NCI-H2171 (cell line): ENCODE data around the gene FKRP.
A peak's percentile ranks its signal among the peaks of the same experiment; 100 is the strongest.

Experiments used
- DNase-seq: peaks from one replicate; lab custom pipeline; 2025; lab: John Stamatoyannopoulos, UW

Gene FKRP

GRCh38 chr19:46732172-46732938 lies 13.5 kb upstream of the FKRP start:
- no peak for DNase-seq

GRCh38 chr19:46732966-46733689 lies 12.7 kb upstream of the FKRP start:
- no peak for DNase-seq

- no peak for DNase-seq
Measured at GRCh38 chr19:46733690-46734292, 12.1 kb upstream of the FKRP start.

GRCh38 chr19:46736531-46737297 lies 9.1 kb upstream of the FKRP start:
- no peak for DNase-seq

- DNase-seq, result no peak
Measured at GRCh38 chr19:46737298-46737654, 8.6 kb upstream of the FKRP start.

GRCh38 chr19:46737761-46738171 lies 8.1 kb upstream of the FKRP start:
- DNase-seq, result no peak

- no peak for DNase-seq
Measured at GRCh38 chr19:46739290-46739771, 6.5 kb upstream of the FKRP start.

GRCh38 chr19:46741447-46741846 lies 4.4 kb upstream of the FKRP start:
- DNase-seq, result no peak

GRCh38 chr19:46742926-46743480 lies 2.9 kb upstream of the FKRP start:
- no peak for DNase-seq

GRCh38 chr19:46744005-46744691 lies 1.7 kb upstream of the FKRP start:
- no peak for DNase-seq

- DNase-seq, result no peak
Measured at GRCh38 chr19:46745030-46745429, 827 bp upstream of the FKRP start.

- DNase-seq, result peak; percentile 67
Measured at GRCh38 chr19:46746281-46747057, 612 bp downstream of the FKRP start, which contains the start of gene STRN4. Gene STRN4 (minus strand): TSS chr19:46746450. CDS start chr19:46746430, 20 bp downstream.

- no peak for DNase-seq
Measured at GRCh38 chr19:46748325-46749109, 2.7 kb downstream of the FKRP start.

GRCh38 chr19:46753420-46754155 lies 7.7 kb downstream of the FKRP start:
- peak; percentile 91 for DNase-seq

GRCh38 chr19:46755077-46755852 lies 9.4 kb downstream of the FKRP start:
- DNase-seq, result no peak

- DNase-seq, result no peak
Measured at GRCh38 chr19:46755853-46756543, 10.1 kb downstream of the FKRP start.

- DNase-seq, result no peak
Measured at GRCh38 chr19:46756544-46756888, 10.7 kb downstream of the FKRP start.

GRCh38 chr19:46759206-46759605 lies 13.3 kb downstream of the FKRP start:
- no peak for DNase-seq
